Measurements from ENCODE around the gene KIF25. TPM values are rescaled to one million over a fixed set of nuclear protein-coding genes. Genes with fewer than 3 reads are reported as not detected.

KIF25 gene
- total RNA-seq, 2 experiments from 2014 or later, result not detected

DNA sequence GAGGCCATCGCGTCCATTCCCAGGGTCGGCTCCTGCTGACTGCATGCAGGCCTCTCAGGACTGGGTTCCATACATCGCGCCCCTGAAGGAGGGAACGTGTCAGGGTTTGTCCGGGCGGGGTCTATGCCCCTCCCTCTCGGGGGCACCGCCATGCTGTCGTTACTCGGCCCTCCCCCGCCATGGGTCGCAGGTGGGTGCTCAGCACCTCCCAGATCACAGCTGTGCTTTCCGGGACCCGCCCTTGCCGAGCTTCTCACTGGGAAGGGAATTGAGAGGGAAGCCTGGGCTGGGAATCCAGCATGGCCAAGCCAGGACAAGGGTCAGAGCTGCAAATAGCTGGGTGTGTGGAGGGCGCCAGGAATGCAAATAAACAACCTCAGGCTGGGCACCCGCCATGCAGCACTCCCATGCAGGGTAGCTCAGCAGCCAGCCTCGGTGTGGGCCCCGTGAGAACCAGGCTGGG is 81.5 kb downstream of the KIF25 start, which contains the start of gene FRMD1:
FRMD1 (minus strand) TSS at position 270 of the 463 bp plus-strand sequence; CDS start at position 152, 118 bp downstream.
- Mint-ChIP-seq H3K4me3 (no peak within 1 kb of the TSS), H3K27me3 (no peaks in the 10 kb centered on the region), H3K4me1 (ENCODE audit: low read depth) (no peaks in the 10 kb centered on the region), H3K36me3 (ENCODE audit: low read depth) (no peaks in the 10 kb centered on the region), H3K27ac (no peak within 1 kb of the TSS), H3K9me3 (no peaks in the 10 kb centered on the region)
- CTCF ChIA-PET, result no interaction called here
- no peak for TF ChIP-seq CTCF (IDR thresholded peaks at IDR 0.05)
- DNase-seq, result no peak
- POLR2A ChIA-PET, result no interaction called here
- no peak for ATAC-seq
- intact Hi-C loops (cut with micrococcal nuclease), result no loop called here

DNA sequence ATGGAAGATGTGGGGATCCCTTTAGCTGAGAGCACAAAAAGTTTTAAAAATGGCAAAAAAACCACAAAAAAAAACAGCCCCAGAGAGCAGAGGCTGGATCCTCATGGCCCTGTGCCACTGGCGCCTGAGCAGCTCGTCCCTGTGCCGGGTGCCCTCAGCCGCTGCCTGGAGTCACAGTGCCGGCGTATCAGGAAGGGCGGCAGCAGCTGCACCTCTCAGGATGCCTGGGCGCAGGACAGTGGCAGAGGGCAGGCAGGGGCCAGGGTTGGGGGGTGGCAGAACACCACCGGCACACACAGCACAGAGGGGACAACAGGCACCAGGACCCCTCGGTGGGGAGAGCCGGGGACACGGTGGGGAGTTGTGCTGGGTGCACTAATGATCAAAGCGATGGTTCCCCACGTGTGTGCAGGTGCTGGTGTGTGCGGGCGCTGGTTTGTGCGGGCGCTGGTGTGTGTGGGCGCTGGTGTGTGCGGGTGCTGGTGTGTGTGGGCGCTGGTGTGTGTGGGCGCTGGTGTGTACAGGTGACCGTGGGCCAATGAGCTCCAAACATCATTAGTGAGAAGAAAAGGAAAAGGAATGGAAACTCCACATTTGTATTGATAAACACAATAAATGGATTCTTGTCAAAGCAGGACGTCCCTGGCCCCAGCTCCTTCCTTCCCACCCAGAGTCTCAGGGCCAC is 83.1 kb downstream of the KIF25 start:
- Mint-ChIP-seq H3K4me3 (no peak overlapping the region), H3K9me3 (no peaks in the 10 kb centered on the region), H3K4me1 (ENCODE audit: low read depth) (no peaks in the 10 kb centered on the region), H3K36me3 (ENCODE audit: low read depth) (no peaks in the 10 kb centered on the region), H3K27ac (no peak overlapping the region), H3K27me3 (no peaks in the 10 kb centered on the region)
- intact Hi-C loops (cut with micrococcal nuclease), result no loop called here
- no peak for DNase-seq
- ATAC-seq, result no peak
- no peak for TF ChIP-seq CTCF (IDR thresholded peaks at IDR 0.05)
- CTCF ChIA-PET, result no interaction called here
- POLR2A ChIA-PET, result no interaction called here

- DNase-seq (no peak), ATAC-seq (no peak)
- H3K27ac Mint-ChIP-seq, result no peak overlapping the region
- H3K27me3 Mint-ChIP-seq, result no peaks in the 10 kb centered on the region
- no peaks in the 10 kb centered on the region for H3K4me1 Mint-ChIP-seq (ENCODE audit: low read depth)
- TF ChIP-seq CTCF (IDR thresholded peaks at IDR 0.05), result no peak
- POLR2A ChIA-PET, result no interaction called here
- no peak overlapping the region for H3K4me3 Mint-ChIP-seq
- intact Hi-C loops (cut with micrococcal nuclease), result no loop called here
- no peaks in the 10 kb centered on the region for H3K9me3 Mint-ChIP-seq
- no peaks in the 10 kb centered on the region for H3K36me3 Mint-ChIP-seq (ENCODE audit: low read depth)
- CTCF ChIA-PET, result no interaction called here
Observed at GRCh38 chr6:168081858-168082546, 84.5 kb downstream of the KIF25 start.

- DNase-seq (no peak), ATAC-seq (no peak)
- CTCF ChIA-PET, result no interaction called here
- Mint-ChIP-seq H3K4me1 (ENCODE audit: low read depth) (no peaks in the 10 kb centered on the region), H3K27ac (no peak overlapping the region), H3K9me3 (no peaks in the 10 kb centered on the region), H3K4me3 (no peak overlapping the region), H3K36me3 (ENCODE audit: low read depth) (no peaks in the 10 kb centered on the region), H3K27me3 (no peaks in the 10 kb centered on the region)
- intact Hi-C loops (cut with micrococcal nuclease), result no loop called here
- POLR2A ChIA-PET, result no interaction called here
- no peak for TF ChIP-seq CTCF (IDR thresholded peaks at IDR 0.05)
Observed at GRCh38 chr6:168082860-168083513, 85.5 kb downstream of the KIF25 start.

- Mint-ChIP-seq H3K36me3 (ENCODE audit: low read depth) (no peaks in the 10 kb centered on the region), H3K9me3 (no peaks in the 10 kb centered on the region), H3K27me3 (no peaks in the 10 kb centered on the region), H3K4me3 (no peak overlapping the region), H3K27ac (no peak overlapping the region), H3K4me1 (ENCODE audit: low read depth) (no peaks in the 10 kb centered on the region)
- ATAC-seq, result no peak
- intact Hi-C loops (cut with micrococcal nuclease), result no loop called here
- no peak for DNase-seq
- no peak for TF ChIP-seq CTCF (IDR thresholded peaks at IDR 0.05)
- POLR2A ChIA-PET, result no interaction called here
- CTCF ChIA-PET, result no interaction called here
Observed at GRCh38 chr6:168083514-168083885, 86.0 kb downstream of the KIF25 start.

All from activated CD8-positive, alpha-beta T cell treated with anti-CD3 and anti-CD28 coated beads for 36 hours (primary cell).